ENCODE data around the gene RALGPS1.

DNA sequence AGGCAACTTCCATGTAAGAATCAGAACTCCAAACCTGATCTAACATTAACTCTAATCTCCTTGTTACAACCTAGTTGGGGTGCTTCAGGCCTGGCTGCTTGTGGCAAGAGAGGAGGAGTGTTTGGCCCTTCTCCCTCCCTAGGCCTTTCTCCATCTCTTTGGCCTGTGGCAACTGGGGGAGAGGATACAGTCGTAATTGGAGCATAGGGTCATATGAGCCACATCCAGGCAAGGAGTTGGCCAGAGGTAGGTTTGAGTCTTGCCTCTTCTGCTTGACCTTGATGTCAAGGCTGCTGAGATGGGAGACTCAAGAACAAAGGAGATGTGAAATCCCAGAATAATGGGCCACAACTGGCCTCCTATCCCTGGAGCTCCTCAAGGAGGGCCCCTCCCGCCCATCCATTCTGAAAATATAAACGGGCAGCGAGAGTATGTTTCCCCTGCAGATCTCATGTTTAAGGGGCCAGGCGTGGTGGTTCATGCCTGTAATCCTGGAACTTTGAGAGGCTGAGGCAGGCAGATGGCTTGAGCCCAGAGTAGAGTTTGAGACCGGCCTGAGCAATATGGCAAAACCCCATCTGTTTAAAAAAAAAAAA is 267.1 kb downstream of the RALGPS1 start:
- TF ChIP-seq, protein P1, sequence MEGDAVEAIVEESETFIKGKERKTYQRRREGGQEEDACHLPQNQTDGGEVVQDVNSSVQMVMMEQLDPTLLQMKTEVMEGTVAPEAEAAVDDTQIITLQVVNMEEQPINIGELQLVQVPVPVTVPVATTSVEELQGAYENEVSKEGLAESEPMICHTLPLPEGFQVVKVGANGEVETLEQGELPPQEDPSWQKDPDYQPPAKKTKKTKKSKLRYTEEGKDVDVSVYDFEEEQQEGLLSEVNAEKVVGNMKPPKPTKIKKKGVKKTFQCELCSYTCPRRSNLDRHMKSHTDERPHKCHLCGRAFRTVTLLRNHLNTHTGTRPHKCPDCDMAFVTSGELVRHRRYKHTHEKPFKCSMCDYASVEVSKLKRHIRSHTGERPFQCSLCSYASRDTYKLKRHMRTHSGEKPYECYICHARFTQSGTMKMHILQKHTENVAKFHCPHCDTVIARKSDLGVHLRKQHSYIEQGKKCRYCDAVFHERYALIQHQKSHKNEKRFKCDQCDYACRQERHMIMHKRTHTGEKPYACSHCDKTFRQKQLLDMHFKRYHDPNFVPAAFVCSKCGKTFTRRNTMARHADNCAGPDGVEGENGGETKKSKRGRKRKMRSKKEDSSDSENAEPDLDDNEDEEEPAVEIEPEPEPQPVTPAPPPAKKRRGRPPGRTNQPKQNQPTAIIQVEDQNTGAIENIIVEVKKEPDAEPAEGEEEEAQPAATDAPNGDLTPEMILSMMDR (IDR thresholded peaks at IDR 0.05), result no peak
- TF ChIP-seq POLR2A (IDR thresholded peaks at IDR 0.05), result no peak
